ENCODE measurements around the gene SLCO3A1.

SLCO3A1 gene

DNA sequence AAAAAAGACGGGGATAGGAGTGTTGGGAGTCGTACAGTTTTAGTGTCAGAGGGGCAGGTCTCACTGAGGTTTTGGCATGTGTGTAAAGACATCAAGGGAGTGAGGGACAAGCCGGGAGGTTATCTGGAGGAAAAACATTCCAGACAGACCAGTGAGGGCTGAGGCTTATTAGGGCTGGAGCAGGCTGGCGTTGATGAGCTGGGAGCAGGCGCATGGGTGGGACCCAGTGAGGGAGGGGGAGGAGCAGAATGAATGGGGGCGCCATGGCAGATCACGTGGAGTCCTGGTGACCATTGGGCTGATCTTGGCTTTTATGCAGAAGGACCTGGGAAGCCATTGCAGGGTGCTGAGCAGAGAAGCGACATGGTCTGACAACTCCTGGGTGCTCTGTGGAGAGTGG lies 180.2 kb downstream of the SLCO3A1 start:
- Histone ChIP-seq H3K4me1 (ENCODE audit: control insufficient read depth in 1 of 2, insufficient read depth in 1 of 2, low read depth in 1 of 2, low read length in 1 of 2) (peaks cover 8 to 17% of the 10 kb centered on the region in 2 experiments), H3K4me3 (ENCODE audit: low read depth in 1 of 2, low read length in 1 of 2) (no peak overlapping the region), H3K36me3 (no peaks in the 10 kb centered on the region), H3K9me3 (no peaks in the 10 kb centered on the region), H3K27me3 (no peaks in the 10 kb centered on the region), H3K27ac (no peak overlapping the region)
- TF ChIP-seq, protein P1, sequence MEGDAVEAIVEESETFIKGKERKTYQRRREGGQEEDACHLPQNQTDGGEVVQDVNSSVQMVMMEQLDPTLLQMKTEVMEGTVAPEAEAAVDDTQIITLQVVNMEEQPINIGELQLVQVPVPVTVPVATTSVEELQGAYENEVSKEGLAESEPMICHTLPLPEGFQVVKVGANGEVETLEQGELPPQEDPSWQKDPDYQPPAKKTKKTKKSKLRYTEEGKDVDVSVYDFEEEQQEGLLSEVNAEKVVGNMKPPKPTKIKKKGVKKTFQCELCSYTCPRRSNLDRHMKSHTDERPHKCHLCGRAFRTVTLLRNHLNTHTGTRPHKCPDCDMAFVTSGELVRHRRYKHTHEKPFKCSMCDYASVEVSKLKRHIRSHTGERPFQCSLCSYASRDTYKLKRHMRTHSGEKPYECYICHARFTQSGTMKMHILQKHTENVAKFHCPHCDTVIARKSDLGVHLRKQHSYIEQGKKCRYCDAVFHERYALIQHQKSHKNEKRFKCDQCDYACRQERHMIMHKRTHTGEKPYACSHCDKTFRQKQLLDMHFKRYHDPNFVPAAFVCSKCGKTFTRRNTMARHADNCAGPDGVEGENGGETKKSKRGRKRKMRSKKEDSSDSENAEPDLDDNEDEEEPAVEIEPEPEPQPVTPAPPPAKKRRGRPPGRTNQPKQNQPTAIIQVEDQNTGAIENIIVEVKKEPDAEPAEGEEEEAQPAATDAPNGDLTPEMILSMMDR (IDR thresholded peaks at IDR 0.05) = no peak

DNA sequence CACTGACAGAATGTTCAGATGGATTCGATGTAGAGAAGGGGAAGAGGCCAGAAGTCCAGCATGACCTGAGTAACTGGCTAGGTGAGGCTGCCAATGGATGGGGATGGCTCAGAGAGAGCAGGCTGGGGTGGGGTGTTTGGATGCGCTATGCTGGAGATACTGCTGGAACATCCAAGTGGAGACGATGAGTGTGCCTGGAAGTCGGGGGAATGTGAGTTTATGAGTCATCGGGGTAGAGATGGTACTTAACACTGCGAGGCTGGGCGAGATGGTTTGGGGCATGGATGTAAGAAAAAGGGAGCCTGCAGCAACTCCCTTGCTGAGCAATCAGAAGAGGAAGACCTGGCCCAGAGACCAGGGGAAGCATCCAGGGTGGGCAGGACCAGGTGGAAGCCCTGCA lies 180.7 kb downstream of the SLCO3A1 start:
- H3K4me3 ChIP-seq (ENCODE audit: low read depth in 1 of 2, low read length in 1 of 2) = no peak overlapping the region
- TF ChIP-seq, protein P1 (IDR thresholded peaks at IDR 0.05) = no peak
- H3K27ac ChIP-seq = no peak overlapping the region
- H3K4me1 ChIP-seq (ENCODE audit: control insufficient read depth in 1 of 2, insufficient read depth in 1 of 2, low read depth in 1 of 2, low read length in 1 of 2) = peaks cover 8 to 17% of the 10 kb centered on the region in 2 experiments
- no peaks in the 10 kb centered on the region for H3K9me3 ChIP-seq
- no peaks in the 10 kb centered on the region for H3K36me3 ChIP-seq
- no peaks in the 10 kb centered on the region for H3K27me3 ChIP-seq

DNA sequence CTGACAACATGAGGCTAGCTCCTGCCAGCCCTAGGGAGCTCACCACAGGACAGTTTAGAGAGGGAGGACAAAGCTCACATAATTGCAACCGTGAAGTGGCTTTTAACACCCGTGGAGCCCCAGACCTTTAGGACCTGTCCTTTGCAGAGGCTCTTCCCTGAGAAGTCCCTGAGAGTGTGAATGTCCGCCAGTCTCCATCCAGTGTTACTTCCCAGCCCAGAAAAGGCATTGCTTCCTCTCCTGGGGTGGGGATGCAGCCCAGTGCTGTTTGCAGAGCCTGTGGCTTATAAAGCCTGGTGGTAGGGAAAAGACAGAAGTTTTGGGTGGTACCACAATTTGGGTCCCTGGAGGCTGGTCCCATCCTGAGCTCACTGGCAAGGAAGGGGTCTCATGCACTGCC lies 182.0 kb downstream of the SLCO3A1 start:
- Histone ChIP-seq H3K36me3 (no peaks in the 10 kb centered on the region), H3K27ac (no peak overlapping the region), H3K27me3 (no peaks in the 10 kb centered on the region), H3K4me3 (ENCODE audit: low read depth in 1 of 2, low read length in 1 of 2) (no peak overlapping the region), H3K9me3 (no peaks in the 10 kb centered on the region), H3K4me1 (ENCODE audit: control insufficient read depth in 1 of 2, insufficient read depth in 1 of 2, low read depth in 1 of 2, low read length in 1 of 2) (peaks cover 8 to 17% of the 10 kb centered on the region in 2 experiments)
- TF ChIP-seq, protein P1 (IDR thresholded peaks at IDR 0.05) = no peak

DNA sequence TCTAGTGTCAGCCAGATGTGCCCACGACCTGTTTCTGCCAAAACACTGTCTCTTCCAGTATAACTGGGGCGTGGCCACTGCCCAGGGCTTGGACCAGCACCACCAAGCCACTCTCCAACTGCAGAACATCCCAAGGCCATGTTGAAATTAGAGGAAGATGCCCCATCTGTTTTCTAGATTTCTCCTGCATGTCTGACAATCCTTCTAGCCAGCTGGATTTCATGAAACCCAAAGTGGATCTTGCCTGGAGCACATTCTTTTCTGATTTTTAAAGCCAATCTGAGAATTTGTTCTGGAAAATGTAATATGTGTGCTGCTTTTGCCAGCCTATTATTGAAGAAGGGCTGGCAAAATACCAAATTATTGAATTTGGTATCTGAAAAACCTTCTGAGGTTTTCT lies 182.5 kb downstream of the SLCO3A1 start:
- Histone ChIP-seq H3K9me3 (no peaks in the 10 kb centered on the region), H3K4me1 (ENCODE audit: control insufficient read depth in 1 of 2, insufficient read depth in 1 of 2, low read depth in 1 of 2, low read length in 1 of 2) (peaks cover 8 to 17% of the 10 kb centered on the region in 2 experiments), H3K27me3 (no peaks in the 10 kb centered on the region), H3K27ac (no peak overlapping the region), H3K36me3 (no peaks in the 10 kb centered on the region), H3K4me3 (ENCODE audit: low read depth in 1 of 2, low read length in 1 of 2) (no peak overlapping the region)
- TF ChIP-seq, protein P1 (IDR thresholded peaks at IDR 0.05) = no peak

DNA sequence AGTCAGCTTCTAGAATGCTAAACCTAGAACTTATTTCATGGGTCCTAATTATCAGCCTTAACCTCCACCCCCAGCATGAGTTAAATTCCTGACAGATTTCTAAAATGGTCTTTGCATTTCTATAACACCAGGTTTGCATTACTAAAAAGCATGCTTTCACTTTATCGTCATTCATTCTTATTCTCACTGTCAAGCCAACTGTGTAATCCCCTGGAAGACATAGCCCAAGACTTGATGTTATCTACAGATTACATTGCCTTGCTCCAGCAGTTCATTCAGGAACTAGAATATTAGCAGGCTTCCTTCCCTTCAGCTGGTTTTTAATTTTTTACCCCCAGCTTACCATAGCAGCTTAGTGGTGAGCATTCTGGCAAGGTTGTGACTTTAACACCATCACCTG lies 184.0 kb downstream of the SLCO3A1 start:
- Histone ChIP-seq H3K27ac (no peak overlapping the region), H3K27me3 (no peaks in the 10 kb centered on the region), H3K9me3 (no peaks in the 10 kb centered on the region), H3K4me3 (ENCODE audit: low read depth in 1 of 2, low read length in 1 of 2) (no peak overlapping the region), H3K4me1 (ENCODE audit: control insufficient read depth in 1 of 2, insufficient read depth in 1 of 2, low read depth in 1 of 2, low read length in 1 of 2) (peaks cover 8 to 13% of the 10 kb centered on the region in 2 experiments), H3K36me3 (no peaks in the 10 kb centered on the region)
- TF ChIP-seq, protein P1 (IDR thresholded peaks at IDR 0.05) = no peak

DNA sequence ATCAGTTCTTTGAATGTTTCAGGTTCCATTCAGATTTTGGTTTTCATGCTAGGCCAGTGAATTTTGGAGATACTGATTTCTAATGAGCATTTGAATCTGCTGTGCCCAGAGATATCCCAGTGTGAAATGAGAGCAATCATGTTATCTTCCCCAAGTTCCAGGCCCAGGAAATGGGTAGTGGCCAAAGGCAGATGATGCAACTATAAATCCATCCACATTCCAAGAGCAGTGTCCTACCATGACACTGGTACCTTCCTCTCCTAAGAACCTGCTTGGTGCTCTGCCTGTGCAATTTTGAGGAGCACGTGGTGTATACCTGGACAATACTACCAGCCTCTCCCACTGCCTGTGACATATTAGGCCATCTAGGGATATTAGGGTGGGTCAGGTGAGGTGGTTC lies 186.8 kb downstream of the SLCO3A1 start:
- Histone ChIP-seq H3K27ac (no peak overlapping the region), H3K4me3 (ENCODE audit: low read depth in 1 of 2, low read length in 1 of 2) (no peak overlapping the region), H3K9me3 (no peaks in the 10 kb centered on the region), H3K4me1 (ENCODE audit: control insufficient read depth in 1 of 2, insufficient read depth in 1 of 2, low read depth in 1 of 2, low read length in 1 of 2) (no peaks in the 10 kb centered on the region), H3K27me3 (no peaks in the 10 kb centered on the region), H3K36me3 (no peaks in the 10 kb centered on the region)
- TF ChIP-seq, protein P1 (IDR thresholded peaks at IDR 0.05) = no peak
